IgD-negative memory B cell (primary cell): ENCODE measurements around the gene SARDH. TPM values are rescaled to one million over a fixed set of nuclear protein-coding genes. Genes with fewer than 3 reads are reported as not detected.
"Not testable (repeated sequence)": the region's sequence is repeated elsewhere in the genome, so short reads cannot be mapped to it uniquely, and the experiment has no call there.

ENCODE experiments used
- H3K27ac Mint-ChIP-seq, 3 donors: one replicate each; pipeline ENCODE4 v1.8.0; 2020 to 2022; ENCODE audit warnings: mild to moderate bottlenecking in 3 of 3, mixed read lengths in 3 of 3, moderate library complexity in 1 of 3
- H3K27me3 Mint-ChIP-seq: one replicate; pipeline ENCODE4 v1.8.0; 2021; ENCODE audit warnings: mixed read lengths
- H3K36me3 Mint-ChIP-seq: one replicate; pipeline ENCODE4 v1.8.0; 2020; ENCODE audit warnings: mild to moderate bottlenecking, mixed read lengths
- H3K4me1 Mint-ChIP-seq, 3 donors: one replicate each; pipeline ENCODE4 v1.8.0; 2020 to 2022; ENCODE audit warnings: mixed read lengths in 3 of 3, mild to moderate bottlenecking in 1 of 3
- H3K4me3 Mint-ChIP-seq, 4 donors: one replicate each; pipeline ENCODE4 v1.8.0; 2020 to 2022; ENCODE audit warnings: mild to moderate bottlenecking in 4 of 4, mixed read lengths in 4 of 4, moderate library complexity in 3 of 4
- H3K9me3 Mint-ChIP-seq, 3 donors: one replicate each; pipeline ENCODE4 v1.8.0; 2020 to 2021; ENCODE audit warnings: mixed read lengths in 3 of 3, mild to moderate bottlenecking in 1 of 3
- polyA plus RNA-seq: library from polyadenylated mRNA; unstranded; fragments of 300-500 nt; fragmentation: Illumina TruSeq; gene quantifications from one replicate; pipeline ENCODE4 v1.2.3, GENCODE V29; 2021

Gene SARDH
- polyA plus RNA-seq, 1 donor from 2014 or later, result 0.30 TPM

- Mint-ChIP-seq H3K27me3 (peaks cover 4% of the 10 kb centered on the region), H3K4me1 (peaks cover 0 to 2% (median 2%) of the 10 kb centered on the region in 3 donors), H3K4me3 (no peak overlapping the region), H3K27ac (no peak overlapping the region), H3K9me3 (no peaks in the 10 kb centered on the region), H3K36me3 (no peaks in the 10 kb centered on the region)
Observed at GRCh38 chr9:133679466-133680061, 58.6 kb downstream of the SARDH start.

- no peak overlapping the region for H3K27ac Mint-ChIP-seq
- H3K4me1 Mint-ChIP-seq, result peaks cover 0 to 2% (median 2%) of the 10 kb centered on the region in 3 donors
- peaks cover 4% of the 10 kb centered on the region for H3K27me3 Mint-ChIP-seq
- H3K4me3 Mint-ChIP-seq, result no peak overlapping the region
- no peaks in the 10 kb centered on the region for H3K36me3 Mint-ChIP-seq
- no peaks in the 10 kb centered on the region for H3K9me3 Mint-ChIP-seq
Observed at GRCh38 chr9:133679056-133679455, 59.1 kb downstream of the SARDH start.

- Mint-ChIP-seq H3K9me3 (no peaks in the 10 kb centered on the region), H3K4me3 (no peak overlapping the region), H3K36me3 (no peaks in the 10 kb centered on the region), H3K27me3 (peaks cover 5% of the 10 kb centered on the region), H3K27ac (peak overlapping the region in 1 of 3 donors; percentile 65), H3K4me1 (peaks cover 0 to 2% (median 0%) of the 10 kb centered on the region in 3 donors)
Observed at GRCh38 chr9:133677126-133678010, 60.8 kb downstream of the SARDH start.

GRCh38 chr9:133676450-133676849 is 61.7 kb downstream of the SARDH start:
- no peak overlapping the region for H3K4me3 Mint-ChIP-seq
- H3K27me3 Mint-ChIP-seq, result peaks cover 9% of the 10 kb centered on the region
- H3K36me3 Mint-ChIP-seq, result no peaks in the 10 kb centered on the region
- no peak overlapping the region for H3K27ac Mint-ChIP-seq
- H3K9me3 Mint-ChIP-seq, result no peaks in the 10 kb centered on the region
- H3K4me1 Mint-ChIP-seq, result peaks cover 0 to 2% (median 0%) of the 10 kb centered on the region in 3 donors

GRCh38 chr9:133675796-133676195 is 62.4 kb downstream of the SARDH start:
- not testable (repeated sequence) for H3K4me1 Mint-ChIP-seq, H3K27ac Mint-ChIP-seq, H3K9me3 Mint-ChIP-seq, H3K4me3 Mint-ChIP-seq, H3K36me3 Mint-ChIP-seq
- H3K27me3 Mint-ChIP-seq, result peaks cover 10% of the 10 kb centered on the region

- no peak overlapping the region for H3K27ac Mint-ChIP-seq
Observed at GRCh38 chr9:133674091-133674490, 64.1 kb downstream of the SARDH start.

GRCh38 chr9:133673258-133673655 is 64.9 kb downstream of the SARDH start:
- Mint-ChIP-seq H3K27ac (peak overlapping the region in 1 of 3 donors; percentile 35), H3K9me3 (no peaks in the 10 kb centered on the region), H3K27me3 (peaks cover 10% of the 10 kb centered on the region), H3K36me3 (no peaks in the 10 kb centered on the region), H3K4me3 (no peak overlapping the region), H3K4me1 (peaks cover 0 to 2% (median 0%) of the 10 kb centered on the region in 3 donors)

More at GRCh38 chr9:133674091-133674490, 64.1 kb downstream of the SARDH start:
- H3K4me1 Mint-ChIP-seq, result peaks cover 0 to 2% (median 0%) of the 10 kb centered on the region in 3 donors
- no peak overlapping the region for H3K4me3 Mint-ChIP-seq
- H3K27me3 Mint-ChIP-seq, result peaks cover 10% of the 10 kb centered on the region
- no peaks in the 10 kb centered on the region for H3K9me3 Mint-ChIP-seq
- H3K36me3 Mint-ChIP-seq, result no peaks in the 10 kb centered on the region

GRCh38 chr9:133672503-133673257 is 65.5 kb downstream of the SARDH start:
- Mint-ChIP-seq H3K4me3 (no peak overlapping the region), H3K27me3 (peaks cover 10% of the 10 kb centered on the region), H3K4me1 (peaks cover 0 to 2% (median 0%) of the 10 kb centered on the region in 3 donors), H3K36me3 (no peaks in the 10 kb centered on the region), H3K27ac (peak overlapping the region in 2 of 3 donors; percentile 35 to 39), H3K9me3 (no peaks in the 10 kb centered on the region)

GRCh38 chr9:133671371-133671770 is 66.8 kb downstream of the SARDH start:
- no peaks in the 10 kb centered on the region for H3K9me3 Mint-ChIP-seq
- peaks cover 0 to 1% (median 0%) of the 10 kb centered on the region in 3 donors for H3K4me1 Mint-ChIP-seq
- H3K27me3 Mint-ChIP-seq, result peaks cover 6% of the 10 kb centered on the region
- no peaks in the 10 kb centered on the region for H3K36me3 Mint-ChIP-seq
- no peak overlapping the region for H3K4me3 Mint-ChIP-seq
- H3K27ac Mint-ChIP-seq, result no peak overlapping the region

- Mint-ChIP-seq H3K27me3 (peaks cover 6% of the 10 kb centered on the region), H3K4me3 (no peak overlapping the region), H3K9me3 (no peaks in the 10 kb centered on the region), H3K36me3 (no peaks in the 10 kb centered on the region), H3K27ac (no peak overlapping the region), H3K4me1 (no peaks in the 10 kb centered on the region)
Observed at GRCh38 chr9:133670466-133670865, 67.7 kb downstream of the SARDH start.

- Mint-ChIP-seq H3K27ac (no peak overlapping the region), H3K4me3 (no peak overlapping the region), H3K9me3 (no peaks in the 10 kb centered on the region), H3K4me1 (no peaks in the 10 kb centered on the region), H3K27me3 (peaks cover 6% of the 10 kb centered on the region), H3K36me3 (no peaks in the 10 kb centered on the region)
Observed at GRCh38 chr9:133669182-133669801, 68.9 kb downstream of the SARDH start.

GRCh38 chr9:133667759-133668450 is 70.2 kb downstream of the SARDH start:
- H3K9me3 Mint-ChIP-seq, result no peaks in the 10 kb centered on the region

GRCh38 chr9:133666845-133667244 is 71.3 kb downstream of the SARDH start:
- no peak overlapping the region for H3K4me3 Mint-ChIP-seq
- H3K36me3 Mint-ChIP-seq, result no peaks in the 10 kb centered on the region
- peaks cover 2% of the 10 kb centered on the region for H3K27me3 Mint-ChIP-seq
- no peaks in the 10 kb centered on the region for H3K9me3 Mint-ChIP-seq
- no peaks in the 10 kb centered on the region for H3K4me1 Mint-ChIP-seq
- H3K27ac Mint-ChIP-seq, result no peak overlapping the region

More at GRCh38 chr9:133667759-133668450, 70.2 kb downstream of the SARDH start:
- H3K4me1 Mint-ChIP-seq, result no peaks in the 10 kb centered on the region
- no peak overlapping the region for H3K27ac Mint-ChIP-seq
- H3K4me3 Mint-ChIP-seq, result no peak overlapping the region
- H3K27me3 Mint-ChIP-seq, result peaks cover 5% of the 10 kb centered on the region
- no peaks in the 10 kb centered on the region for H3K36me3 Mint-ChIP-seq

GRCh38 chr9:133666387-133666786 is 71.8 kb downstream of the SARDH start:
- Mint-ChIP-seq H3K36me3 (no peaks in the 10 kb centered on the region), H3K4me3 (no peak overlapping the region), H3K9me3 (no peaks in the 10 kb centered on the region), H3K4me1 (no peaks in the 10 kb centered on the region), H3K27me3 (peaks cover 3% of the 10 kb centered on the region), H3K27ac (no peak overlapping the region)
